GM23338 (cell line): ENCODE results near the gene LMAN2L. TPM values are rescaled to one million over a fixed set of nuclear protein-coding genes. Genes with fewer than 3 reads are reported as not detected.

Experiments used
- ATAC-seq: fragments of 200-7000 bp; cut with Tn5 transposase; 3 replicates; pipeline ENCODE4 v1.9.1; 2020
- DNase-seq: peaks from one replicate; pipeline ENCODE4 v3.0.0-alpha.2; 2015; ENCODE audit warnings: low spot score
- H2AFZ ChIP-seq: fragments of 200-600 bp; sonication (generic); 2 replicates; pipeline ENCODE4 v1.8.0; 2016; ENCODE audit warnings: antibody characterized with exemption, mild to moderate bottlenecking, moderate library complexity
- H3F3A ChIP-seq: fragments of 200-600 bp; sonication (generic); replicated peaks from 2 replicates; pipeline ENCODE4 v1.8.0; 2017; ENCODE audit warnings: antibody characterized with exemption, mixed run types, low read depth
- H3K27ac ChIP-seq: fragments of 200-600 bp; sonication (generic); 2 replicates; pipeline ENCODE4 v1.6.1; 2016; ENCODE audit warnings: low read depth
- H3K27me3 ChIP-seq: fragments of 200-600 bp; sonication (generic); 2 replicates; pipeline ENCODE4 v1.8.0; 2016; ENCODE audit warnings: mild to moderate bottlenecking, mixed run types, moderate library complexity; ENCODE audit not compliant: insufficient read depth
- H3K36me3 ChIP-seq: fragments of 200-600 bp; sonication (generic); 2 replicates; pipeline ENCODE4 v1.8.0; 2016; ENCODE audit warnings: mild to moderate bottlenecking; ENCODE audit not compliant: insufficient read depth
- H3K4me1 ChIP-seq: fragments of 200-600 bp; sonication (generic); 2 replicates; pipeline ENCODE4 v1.8.0; 2016; ENCODE audit warnings: mild to moderate bottlenecking, moderate library complexity; ENCODE audit not compliant: insufficient read depth
- H3K4me2 ChIP-seq: fragments of 200-600 bp; sonication (generic); 2 replicates; pipeline ENCODE4 v1.7.1; 2017; ENCODE audit warnings: mixed run types
- H3K4me3 ChIP-seq: fragments of 200-600 bp; sonication (generic); 2 replicates; pipeline ENCODE4 v1.6.1; 2016; ENCODE audit warnings: mixed run types
- H3K79me2 ChIP-seq: fragments of 200-600 bp; sonication (generic); replicated peaks from 2 replicates; pipeline ENCODE4 v1.8.0; 2017; ENCODE audit warnings: mild to moderate bottlenecking; ENCODE audit not compliant: insufficient read depth
- H3K9me2 ChIP-seq: fragments of 200-600 bp; sonication (generic); 2 replicates; pipeline ENCODE4 v1.8.0; 2017; ENCODE audit not compliant: insufficient read depth
- H4K20me1 ChIP-seq: fragments of 200-600 bp; sonication (generic); replicated peaks from 2 replicates; pipeline ENCODE4 v1.8.0; 2017; ENCODE audit warnings: mild to moderate bottlenecking; ENCODE audit not compliant: insufficient read depth
- H3K27ac Mint-ChIP-seq: 2 replicates; pipeline ENCODE4 v1.8.0; 2020; ENCODE audit warnings: inconsistent platforms, mild to moderate bottlenecking, moderate library complexity, mixed read lengths
- H3K27me3 Mint-ChIP-seq: 3 replicates; pipeline ENCODE4 v1.8.0; 2022; ENCODE audit warnings: low read depth, mild to moderate bottlenecking, moderate library complexity, mixed read lengths, inconsistent platforms; ENCODE audit not compliant: insufficient read depth, poor library complexity
- H3K36me3 Mint-ChIP-seq: 3 replicates; pipeline ENCODE4 v1.8.0; 2021; ENCODE audit warnings: low read depth, mild to moderate bottlenecking, inconsistent platforms, moderate library complexity, mixed read lengths
- H3K4me1 Mint-ChIP-seq: 3 replicates; pipeline ENCODE4 v1.8.0; 2020; ENCODE audit warnings: mild to moderate bottlenecking, inconsistent platforms, mixed read lengths
- H3K4me3 Mint-ChIP-seq: 3 replicates; pipeline ENCODE4 v1.8.0; 2021; ENCODE audit warnings: moderate library complexity, mild to moderate bottlenecking, inconsistent platforms, mixed read lengths
- H3K9me3 Mint-ChIP-seq: 3 replicates; pipeline ENCODE4 v1.8.0; 2020; ENCODE audit warnings: moderate library complexity, mild to moderate bottlenecking, inconsistent platforms, mixed read lengths
- JUNB ChIP-seq: IDR thresholded peaks from one replicate; pipeline ENCODE4 v1.6.1; 2016; ENCODE audit warnings: antibody characterized with exemption; ENCODE audit not compliant: unreplicated experiment
- NANOG ChIP-seq: IDR thresholded peaks from 2 replicates; pipeline ENCODE4 v1.6.1; 2016; ENCODE audit warnings: antibody characterized with exemption, borderline replicate concordance
- POLR2AphosphoS5 ChIP-seq: IDR thresholded peaks from 2 replicates; pipeline ENCODE4 v1.6.1; 2016; ENCODE audit warnings: antibody characterized with exemption, low read depth
- ZNF114 ChIP-seq: fragments of 250-450 bp; sonication (Bioruptor Pico); IDR thresholded peaks from 2 replicates; pipeline ENCODE4 v1.5.0; 2020; ENCODE audit warnings: mild to moderate bottlenecking, moderate library complexity
- polyA plus RNA-seq: library from polyadenylated mRNA; unstranded; fragments of >200 nt; fragmentation: Nextera tagmentation; extraction: Ambion mirVana; gene quantifications from 2 replicates; pipeline ENCODE4 v1.2.1, GENCODE V29; 2016
- total RNA-seq: library from RNA; depleted of rRNA; stranded (reverse); fragments of >200 nt; shearing (Covaris generic); gene quantifications from 2 replicates; pipeline ENCODE4 v1.2.3, GENCODE V29; 2014
- TF ChIP-seq, protein P1 (sequence below): IDR thresholded peaks from 2 replicates; pipeline ENCODE4 v1.6.1; 2016; ENCODE audit warnings: antibody characterized with exemption
- TF ChIP-seq, protein P2 (sequence below): fragments of 250-450 bp; sonication (Bioruptor Pico); IDR thresholded peaks from 2 replicates; pipeline ENCODE4 v1.5.0; 2020; ENCODE audit warnings: mild to moderate bottlenecking, moderate library complexity
- TF ChIP-seq, protein P3 (sequence below): IDR thresholded peaks from one replicate; pipeline ENCODE4 v1.6.1; 2018; ENCODE audit warnings: antibody characterized with exemption; ENCODE audit not compliant: unreplicated experiment
- TF ChIP-seq, protein P4 (sequence below), 2 experiments: fragments of 200-600 bp in 1 of 2; sonication (generic) in 1 of 2; conservative IDR thresholded peaks; 2 replicates each; pipeline versions ENCODE4 v1.5.1 to v1.6.1; 2016 to 2017; ENCODE audit warnings: antibody characterized with exemption in 2 of 2, low read depth in 2 of 2, mild to moderate bottlenecking in 2 of 2, moderate library complexity in 1 of 2

Gene LMAN2L
- total and polyA plus RNA-seq, 2 experiments from 2014 or later, result 11.8 to 15.8 TPM

DNA sequence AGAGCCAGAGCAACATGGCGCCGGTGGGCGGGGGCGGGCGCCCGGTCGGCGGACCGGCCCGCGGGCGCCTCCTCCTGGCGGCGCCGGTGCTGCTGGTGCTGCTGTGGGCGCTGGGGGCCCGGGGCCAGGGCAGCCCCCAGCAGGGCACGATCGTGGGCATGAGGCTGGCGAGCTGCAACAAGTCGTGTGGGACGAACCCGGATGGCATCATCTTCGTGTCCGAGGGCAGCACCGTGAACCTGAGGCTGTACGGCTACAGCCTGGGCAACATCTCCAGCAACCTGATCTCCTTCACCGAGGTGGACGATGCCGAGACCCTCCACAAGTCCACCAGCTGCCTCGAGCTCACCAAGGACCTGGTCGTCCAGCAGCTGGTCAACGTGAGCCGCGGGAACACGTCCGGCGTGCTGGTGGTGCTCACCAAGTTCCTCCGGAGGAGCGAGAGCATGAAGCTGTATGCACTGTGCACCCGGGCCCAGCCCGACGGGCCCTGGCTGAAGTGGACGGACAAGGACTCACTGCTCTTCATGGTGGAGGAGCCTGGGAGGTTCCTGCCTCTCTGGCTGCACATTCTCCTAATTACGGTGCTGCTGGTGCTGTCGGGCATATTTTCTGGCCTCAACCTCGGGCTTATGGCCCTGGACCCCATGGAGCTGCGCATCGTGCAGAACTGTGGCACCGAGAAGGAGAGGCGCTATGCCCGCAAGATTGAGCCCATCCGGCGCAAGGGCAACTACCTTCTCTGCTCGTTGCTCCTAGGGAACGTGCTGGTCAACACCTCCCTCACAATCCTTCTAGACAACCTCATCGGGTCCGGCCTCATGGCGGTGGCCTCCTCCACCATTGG lies 21.3 kb upstream of the LMAN2L start:
- Mint-ChIP-seq H3K9me3 (no peaks in the 10 kb centered on the region), H3K36me3 (no peaks in the 10 kb centered on the region), H3K27ac (peak overlapping the region; percentile 56; the same call in 1 of the 2 replicates), H3K4me3 (peak overlapping the region; percentile 67), H3K27me3 (peaks cover 28% of the 10 kb centered on the region), H3K4me1 (peaks cover 49% of the 10 kb centered on the region)
- Histone ChIP-seq H4K20me1 (peaks cover 8% of the 10 kb centered on the region; the same call in 1 of the 2 replicates), H3K27me3 (peaks cover 9% of the 10 kb centered on the region; the same call in 1 of the 2 replicates), H3K9me2 (peaks cover 4% of the 10 kb centered on the region; the same call in 1 of the 2 replicates), H3F3A (peaks cover 18% of the 10 kb centered on the region), H3K27ac (no peak overlapping the region), H3K4me3 (peak overlapping the region; percentile 68), H2AFZ (peak overlapping the region; percentile 52; the same call in 1 of the 2 replicates), H3K36me3 (no peaks in the 10 kb centered on the region), H3K4me1 (peaks cover 40% of the 10 kb centered on the region), H3K4me2 (peak overlapping the region; percentile 84), H3K79me2 (peaks cover 20% of the 10 kb centered on the region)
- TF ChIP-seq NANOG (no peak), POLR2AphosphoS5 (no peak), JUNB (no peak), ZNF114 (CRISPR knock-in tag) (no peak)
- TF ChIP-seq, protein P1, sequence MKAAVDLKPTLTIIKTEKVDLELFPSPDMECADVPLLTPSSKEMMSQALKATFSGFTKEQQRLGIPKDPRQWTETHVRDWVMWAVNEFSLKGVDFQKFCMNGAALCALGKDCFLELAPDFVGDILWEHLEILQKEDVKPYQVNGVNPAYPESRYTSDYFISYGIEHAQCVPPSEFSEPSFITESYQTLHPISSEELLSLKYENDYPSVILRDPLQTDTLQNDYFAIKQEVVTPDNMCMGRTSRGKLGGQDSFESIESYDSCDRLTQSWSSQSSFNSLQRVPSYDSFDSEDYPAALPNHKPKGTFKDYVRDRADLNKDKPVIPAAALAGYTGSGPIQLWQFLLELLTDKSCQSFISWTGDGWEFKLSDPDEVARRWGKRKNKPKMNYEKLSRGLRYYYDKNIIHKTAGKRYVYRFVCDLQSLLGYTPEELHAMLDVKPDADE, result no peak
- TF ChIP-seq, protein P2, sequence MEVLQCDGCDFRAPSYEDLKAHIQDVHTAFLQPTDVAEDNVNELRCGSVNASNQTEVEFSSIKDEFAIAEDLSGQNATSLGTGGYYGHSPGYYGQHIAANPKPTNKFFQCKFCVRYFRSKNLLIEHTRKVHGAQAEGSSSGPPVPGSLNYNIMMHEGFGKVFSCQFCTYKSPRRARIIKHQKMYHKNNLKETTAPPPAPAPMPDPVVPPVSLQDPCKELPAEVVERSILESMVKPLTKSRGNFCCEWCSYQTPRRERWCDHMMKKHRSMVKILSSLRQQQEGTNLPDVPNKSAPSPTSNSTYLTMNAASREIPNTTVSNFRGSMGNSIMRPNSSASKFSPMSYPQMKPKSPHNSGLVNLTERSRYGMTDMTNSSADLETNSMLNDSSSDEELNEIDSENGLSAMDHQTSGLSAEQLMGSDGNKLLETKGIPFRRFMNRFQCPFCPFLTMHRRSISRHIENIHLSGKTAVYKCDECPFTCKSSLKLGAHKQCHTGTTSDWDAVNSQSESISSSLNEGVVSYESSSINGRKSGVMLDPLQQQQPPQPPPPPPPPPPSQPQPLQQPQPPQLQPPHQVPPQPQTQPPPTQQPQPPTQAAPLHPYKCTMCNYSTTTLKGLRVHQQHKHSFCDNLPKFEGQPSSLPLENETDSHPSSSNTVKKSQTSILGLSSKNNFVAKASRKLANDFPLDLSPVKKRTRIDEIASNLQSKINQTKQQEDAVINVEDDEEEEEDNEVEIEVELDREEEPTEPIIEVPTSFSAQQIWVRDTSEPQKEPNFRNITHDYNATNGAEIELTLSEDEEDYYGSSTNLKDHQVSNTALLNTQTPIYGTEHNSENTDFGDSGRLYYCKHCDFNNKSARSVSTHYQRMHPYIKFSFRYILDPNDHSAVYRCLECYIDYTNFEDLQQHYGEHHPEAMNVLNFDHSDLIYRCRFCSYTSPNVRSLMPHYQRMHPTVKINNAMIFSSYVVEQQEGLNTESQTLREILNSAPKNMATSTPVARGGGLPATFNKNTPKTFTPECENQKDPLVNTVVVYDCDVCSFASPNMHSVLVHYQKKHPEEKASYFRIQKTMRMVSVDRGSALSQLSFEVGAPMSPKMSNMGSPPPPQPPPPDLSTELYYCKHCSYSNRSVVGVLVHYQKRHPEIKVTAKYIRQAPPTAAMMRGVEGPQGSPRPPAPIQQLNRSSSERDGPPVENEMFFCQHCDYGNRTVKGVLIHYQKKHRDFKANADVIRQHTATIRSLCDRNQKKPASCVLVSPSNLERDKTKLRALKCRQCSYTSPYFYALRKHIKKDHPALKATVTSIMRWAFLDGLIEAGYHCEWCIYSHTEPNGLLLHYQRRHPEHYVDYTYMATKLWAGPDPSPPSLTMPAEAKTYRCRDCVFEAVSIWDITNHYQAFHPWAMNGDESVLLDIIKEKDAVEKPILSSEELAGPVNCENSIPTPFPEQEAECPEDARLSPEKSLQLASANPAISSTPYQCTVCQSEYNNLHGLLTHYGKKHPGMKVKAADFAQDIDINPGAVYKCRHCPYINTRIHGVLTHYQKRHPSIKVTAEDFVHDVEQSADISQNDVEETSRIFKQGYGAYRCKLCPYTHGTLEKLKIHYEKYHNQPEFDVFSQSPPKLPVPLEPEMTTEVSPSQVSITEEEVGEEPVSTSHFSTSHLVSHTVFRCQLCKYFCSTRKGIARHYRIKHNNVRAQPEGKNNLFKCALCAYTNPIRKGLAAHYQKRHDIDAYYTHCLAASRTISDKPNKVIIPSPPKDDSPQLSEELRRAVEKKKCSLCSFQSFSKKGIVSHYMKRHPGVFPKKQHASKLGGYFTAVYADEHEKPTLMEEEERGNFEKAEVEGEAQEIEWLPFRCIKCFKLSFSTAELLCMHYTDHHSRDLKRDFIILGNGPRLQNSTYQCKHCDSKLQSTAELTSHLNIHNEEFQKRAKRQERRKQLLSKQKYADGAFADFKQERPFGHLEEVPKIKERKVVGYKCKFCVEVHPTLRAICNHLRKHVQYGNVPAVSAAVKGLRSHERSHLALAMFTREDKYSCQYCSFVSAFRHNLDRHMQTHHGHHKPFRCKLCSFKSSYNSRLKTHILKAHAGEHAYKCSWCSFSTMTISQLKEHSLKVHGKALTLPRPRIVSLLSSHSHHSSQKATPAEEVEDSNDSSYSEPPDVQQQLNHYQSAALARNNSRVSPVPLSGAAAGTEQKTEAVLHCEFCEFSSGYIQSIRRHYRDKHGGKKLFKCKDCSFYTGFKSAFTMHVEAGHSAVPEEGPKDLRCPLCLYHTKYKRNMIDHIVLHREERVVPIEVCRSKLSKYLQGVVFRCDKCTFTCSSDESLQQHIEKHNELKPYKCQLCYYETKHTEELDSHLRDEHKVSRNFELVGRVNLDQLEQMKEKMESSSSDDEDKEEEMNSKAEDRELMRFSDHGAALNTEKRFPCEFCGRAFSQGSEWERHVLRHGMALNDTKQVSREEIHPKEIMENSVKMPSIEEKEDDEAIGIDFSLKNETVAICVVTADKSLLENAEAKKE, result no peak
- TF ChIP-seq, protein P3, sequence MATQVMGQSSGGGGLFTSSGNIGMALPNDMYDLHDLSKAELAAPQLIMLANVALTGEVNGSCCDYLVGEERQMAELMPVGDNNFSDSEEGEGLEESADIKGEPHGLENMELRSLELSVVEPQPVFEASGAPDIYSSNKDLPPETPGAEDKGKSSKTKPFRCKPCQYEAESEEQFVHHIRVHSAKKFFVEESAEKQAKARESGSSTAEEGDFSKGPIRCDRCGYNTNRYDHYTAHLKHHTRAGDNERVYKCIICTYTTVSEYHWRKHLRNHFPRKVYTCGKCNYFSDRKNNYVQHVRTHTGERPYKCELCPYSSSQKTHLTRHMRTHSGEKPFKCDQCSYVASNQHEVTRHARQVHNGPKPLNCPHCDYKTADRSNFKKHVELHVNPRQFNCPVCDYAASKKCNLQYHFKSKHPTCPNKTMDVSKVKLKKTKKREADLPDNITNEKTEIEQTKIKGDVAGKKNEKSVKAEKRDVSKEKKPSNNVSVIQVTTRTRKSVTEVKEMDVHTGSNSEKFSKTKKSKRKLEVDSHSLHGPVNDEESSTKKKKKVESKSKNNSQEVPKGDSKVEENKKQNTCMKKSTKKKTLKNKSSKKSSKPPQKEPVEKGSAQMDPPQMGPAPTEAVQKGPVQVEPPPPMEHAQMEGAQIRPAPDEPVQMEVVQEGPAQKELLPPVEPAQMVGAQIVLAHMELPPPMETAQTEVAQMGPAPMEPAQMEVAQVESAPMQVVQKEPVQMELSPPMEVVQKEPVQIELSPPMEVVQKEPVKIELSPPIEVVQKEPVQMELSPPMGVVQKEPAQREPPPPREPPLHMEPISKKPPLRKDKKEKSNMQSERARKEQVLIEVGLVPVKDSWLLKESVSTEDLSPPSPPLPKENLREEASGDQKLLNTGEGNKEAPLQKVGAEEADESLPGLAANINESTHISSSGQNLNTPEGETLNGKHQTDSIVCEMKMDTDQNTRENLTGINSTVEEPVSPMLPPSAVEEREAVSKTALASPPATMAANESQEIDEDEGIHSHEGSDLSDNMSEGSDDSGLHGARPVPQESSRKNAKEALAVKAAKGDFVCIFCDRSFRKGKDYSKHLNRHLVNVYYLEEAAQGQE, result no peak
- TF ChIP-seq, protein P4, sequence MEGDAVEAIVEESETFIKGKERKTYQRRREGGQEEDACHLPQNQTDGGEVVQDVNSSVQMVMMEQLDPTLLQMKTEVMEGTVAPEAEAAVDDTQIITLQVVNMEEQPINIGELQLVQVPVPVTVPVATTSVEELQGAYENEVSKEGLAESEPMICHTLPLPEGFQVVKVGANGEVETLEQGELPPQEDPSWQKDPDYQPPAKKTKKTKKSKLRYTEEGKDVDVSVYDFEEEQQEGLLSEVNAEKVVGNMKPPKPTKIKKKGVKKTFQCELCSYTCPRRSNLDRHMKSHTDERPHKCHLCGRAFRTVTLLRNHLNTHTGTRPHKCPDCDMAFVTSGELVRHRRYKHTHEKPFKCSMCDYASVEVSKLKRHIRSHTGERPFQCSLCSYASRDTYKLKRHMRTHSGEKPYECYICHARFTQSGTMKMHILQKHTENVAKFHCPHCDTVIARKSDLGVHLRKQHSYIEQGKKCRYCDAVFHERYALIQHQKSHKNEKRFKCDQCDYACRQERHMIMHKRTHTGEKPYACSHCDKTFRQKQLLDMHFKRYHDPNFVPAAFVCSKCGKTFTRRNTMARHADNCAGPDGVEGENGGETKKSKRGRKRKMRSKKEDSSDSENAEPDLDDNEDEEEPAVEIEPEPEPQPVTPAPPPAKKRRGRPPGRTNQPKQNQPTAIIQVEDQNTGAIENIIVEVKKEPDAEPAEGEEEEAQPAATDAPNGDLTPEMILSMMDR (conservative IDR thresholded peaks at IDR 0.05; ENCODE audit: low read depth in 2 of 2), result peak; percentile 39 to 53
- DNase-seq (peak; percentile 45), ATAC-seq (no peak)
